HepG2 (cell line): ENCODE measurements around the gene KRTAP10-8. TPM values are rescaled to one million over a fixed set of nuclear protein-coding genes. Genes with fewer than 3 reads are reported as not detected.

Experiments
- ATAC-seq: fragments of 200-7000 bp; cut with Tn5 transposase; 3 replicates; pipeline ENCODE4 v1.9.1; 2020; ENCODE audit warnings: mild to moderate bottlenecking, moderate library complexity
- BruUV-seq: library from RNA; stranded (reverse); fragments of 400-500 nt; replicated peaks from 2 replicates; lab custom pipeline; 2021; lab: Mats Ljungman, UMichigan
- CTCF ChIA-PET: fragments of 300-600 bp; formaldehyde crosslinking; extraction: SDS; loops from one replicate; lab custom pipeline; 2021; ENCODE audit warnings: low total read pairs, inconsistent platforms, low intra/inter-chr PET ratio; lab: Yijun Ruan, JAX
- POLR2A ChIA-PET: fragments of 350-600 bp; sonication (Branson Sonifier 250); formaldehyde crosslinking; loops from one replicate; lab custom pipeline; 2020; ENCODE audit warnings: antibody characterized with exemption, inconsistent platforms; lab: Yijun Ruan, JAX
- DNase-seq: peaks from one replicate; pipeline ENCODE4 v3.0.0-alpha.2; 2015; ENCODE audit warnings: low spot score
- FAIRE-seq: peaks from 3 replicates; lab custom pipeline; 2011; peaks lifted over from hg19 to GRCh38; lab: Jason Lieb, UNC
- H2AFZ ChIP-seq: one replicate; pipeline ENCODE4 v1.6.1; 2011; ENCODE audit warnings: low read length, inconsistent platforms
- H3K27ac ChIP-seq: fragments of 300-600 bp; 3 replicates; pipeline ENCODE4 v1.8.0; 2011; ENCODE audit warnings: mixed run types, mild to moderate bottlenecking, mixed read lengths, low read length, inconsistent platforms; ENCODE audit not compliant: insufficient read depth; ENCODE audit errors: extremely low read length
- H3K27me3 ChIP-seq, 2 experiments: fragments of 200-600 bp in 1 of 2; 2 replicates in 1 of 2; 3 replicates in 1 of 2; pipeline versions ENCODE4 v1.6.0 to v1.8.0; 2011; ENCODE audit warnings: low read length in 2 of 2, mild to moderate bottlenecking in 2 of 2, moderate library complexity in 2 of 2, inconsistent platforms in 1 of 2; ENCODE audit not compliant: insufficient read depth in 2 of 2, control insufficient read depth in 1 of 2
- H3K36me3 ChIP-seq, 2 experiments: fragments of 200-600 bp in 1 of 2; replicated peaks in 1 of 2; 2 replicates in 1 of 2; 3 replicates in 1 of 2; pipeline versions ENCODE4 v1.5.1 to v1.8.0; 2011; ENCODE audit warnings: low read length in 2 of 2, inconsistent platforms in 1 of 2; ENCODE audit not compliant: insufficient read depth in 2 of 2, control insufficient read depth in 1 of 2
- H3K4me1 ChIP-seq: 2 replicates; pipeline ENCODE4 v1.5.1; 2012; ENCODE audit warnings: low read length, inconsistent platforms; ENCODE audit not compliant: insufficient read depth
- H3K4me2 ChIP-seq: 2 replicates; pipeline ENCODE4 v1.6.0; 2011; ENCODE audit warnings: low read depth, low read length, inconsistent platforms
- H3K4me3 ChIP-seq, 3 experiments: fragments of 200-600 bp in 1 of 3; sonication (generic), shearing (Covaris generic) in 1 of 3; replicated peaks in 1 of 3; 2 replicates each; pipeline ENCODE4 v1.5.1; 2011 to 2016; ENCODE audit warnings: low read length in 3 of 3, inconsistent platforms in 2 of 3, low read depth in 2 of 3, mild to moderate bottlenecking in 2 of 3, control low read depth in 1 of 3, mixed read lengths in 1 of 3; ENCODE audit not compliant: insufficient read depth in 1 of 3
- H3K79me2 ChIP-seq: one replicate; pipeline ENCODE4 v1.6.1; 2011; ENCODE audit warnings: low read length, inconsistent platforms; ENCODE audit not compliant: insufficient read depth
- H3K9ac ChIP-seq: 2 replicates; pipeline ENCODE4 v1.6.0; 2011; ENCODE audit warnings: mild to moderate bottlenecking, low read depth, low read length, inconsistent platforms; ENCODE audit not compliant: insufficient read depth
- H3K9me3 ChIP-seq: 2 replicates; pipeline ENCODE4 v1.5.1; 2012; ENCODE audit warnings: mild to moderate bottlenecking, low read length
- H4K20me1 ChIP-seq: 2 replicates; pipeline ENCODE4 v1.6.0; 2011; ENCODE audit warnings: inconsistent platforms, mild to moderate bottlenecking, low read length, moderate library complexity; ENCODE audit not compliant: insufficient read depth
- ATAD3A ChIP-seq: sonication (generic); formaldehyde crosslinking; IDR thresholded peaks from 2 replicates; pipeline ENCODE4 v1.4.0; 2020; ENCODE audit warnings: missing genetic modification reagents
- ATF7-NPFF ChIP-seq: sonication (generic); formaldehyde crosslinking; IDR thresholded peaks from 2 replicates; pipeline ENCODE4 v1.8.1; 2023; ENCODE audit warnings: mild to moderate bottlenecking, low read depth, missing genetic modification reagents, moderate library complexity
- CCAR2 ChIP-seq: fragments of 200-400 bp; formaldehyde crosslinking; optimal IDR thresholded peaks from 2 replicates; pipeline ENCODE3; 2018; ENCODE audit warnings: low read depth, mild to moderate bottlenecking, low read length, moderate library complexity
- CREM ChIP-seq, 2 experiments: sonication (generic) in 1 of 2; formaldehyde crosslinking in 1 of 2; IDR thresholded peaks; 2 replicates each; pipeline versions ENCODE4 v1.4.0 to v1.6.1; 2016 to 2020; ENCODE audit warnings: antibody characterized with exemption in 1 of 2, mild to moderate bottlenecking in 1 of 2, missing genetic modification reagents in 1 of 2
- KLF11 ChIP-seq: IDR thresholded peaks from 2 replicates; pipeline ENCODE4 v1.6.1; 2016; ENCODE audit warnings: missing compliant biosample characterization
- MEIS2 ChIP-seq: sonication (generic); formaldehyde crosslinking; IDR thresholded peaks from 2 replicates; pipeline ENCODE4 v1.9.0; 2021; ENCODE audit warnings: mild to moderate bottlenecking, missing genetic modification reagents
- NFKB2 ChIP-seq: sonication (generic); formaldehyde crosslinking; IDR thresholded peaks from 2 replicates; pipeline ENCODE4 v1.4.0; 2020; ENCODE audit warnings: missing genetic modification reagents, borderline replicate concordance
- RBM39 ChIP-seq: fragments of 200-400 bp; formaldehyde crosslinking; IDR thresholded peaks from one replicate; pipeline ENCODE4 v1.6.1; 2018; ENCODE audit warnings: antibody characterized with exemption, mild to moderate bottlenecking, low read depth, low read length; ENCODE audit not compliant: poor library complexity, severe bottlenecking
- SPEN ChIP-seq: sonication (generic); formaldehyde crosslinking; IDR thresholded peaks from 2 replicates; pipeline ENCODE4 v1.5.1; 2020; ENCODE audit warnings: low read depth, mild to moderate bottlenecking, missing genetic modification reagents
- ZNF558 ChIP-seq: sonication (generic); formaldehyde crosslinking; IDR thresholded peaks from 2 replicates; pipeline ENCODE4 v1.9.0; 2022; ENCODE audit warnings: mild to moderate bottlenecking, missing genetic modification reagents, borderline replicate concordance
- ZNF570 ChIP-seq: sonication (generic); formaldehyde crosslinking; IDR thresholded peaks from 2 replicates; pipeline ENCODE4 v1.4.0; 2020; ENCODE audit warnings: mild to moderate bottlenecking, missing genetic modification reagents, borderline replicate concordance
- ZNF605 ChIP-seq: sonication (generic); formaldehyde crosslinking; IDR thresholded peaks from 2 replicates; pipeline ENCODE4 v1.8.0; 2022; ENCODE audit warnings: mild to moderate bottlenecking, missing genetic modification reagents
- WGBS: methylation state at CpG from one replicate; pipeline ENCODE4 v1.1.6; 2017; ENCODE audit warnings: low lambda C conversion rate; 5-methylcytosine and 5-hydroxymethylcytosine counted together
- in situ Hi-C: cut with HindIII; loops from 2 replicates; pipeline ENCODE4 v1.10.0; 2017; ENCODE audit warnings: low pct_unique_long_range_greater_than_20kb; ENCODE audit not compliant: extremely low pct_ligation_motif_present
- intact Hi-C: fragments of 100-400 bp; cut with micrococcal nuclease; formaldehyde crosslinking; loops from one replicate; pipeline ENCODE4 v1.10.0; 2022; ENCODE audit not compliant: unreplicated experiment
- polyA plus RNA-seq, 8 experiments: library from polyadenylated mRNA; depleted of rRNA in 3 of 8; stranded (reverse) in 7 of 8; unstranded in 1 of 8; fragments of >200 nt; fragmentation: Illumina TruSeq in 4 of 8; extraction: Trizol in 4 of 8; gene quantifications; 2 replicates each; pipeline versions ENCODE4 v1.2.1 to v1.2.3, GENCODE V29; 2011 to 2016; ENCODE audit warnings: low read depth in 4 of 8, missing spikeins in 1 of 8, mixed read lengths in 1 of 8; ENCODE audit not compliant: insufficient read depth in 1 of 8
- total RNA-seq, 5 experiments: library from RNA; depleted of rRNA; stranded (reverse); fragments of >200 nt; fragmentation: Illumina TruSeq; extraction: Trizol; gene quantifications; 2 replicates each; pipeline ENCODE4 v1.2.3, GENCODE V29; 2016; ENCODE audit warnings: low read depth in 1 of 5
- TF ChIP-seq, protein P1 (sequence below): sonication (generic); formaldehyde crosslinking; IDR thresholded peaks from 2 replicates; pipeline ENCODE4 v1.5.0; 2020; ENCODE audit warnings: missing genetic modification reagents
- TF ChIP-seq, protein P2 (sequence below): IDR thresholded peaks from 2 replicates; pipeline ENCODE4 v1.6.1; 2016; ENCODE audit warnings: mild to moderate bottlenecking, missing biosample characterization, missing genetic modification reagents
- TF ChIP-seq, protein P3 (sequence below): sonication (generic); formaldehyde crosslinking; IDR thresholded peaks from 2 replicates; pipeline ENCODE4 v1.9.0; 2022; ENCODE audit warnings: low read depth, missing genetic modification reagents
- TF ChIP-seq, protein P4 (sequence below): sonication (generic); formaldehyde crosslinking; IDR thresholded peaks from 2 replicates; pipeline ENCODE4 v1.4.0; 2020; ENCODE audit warnings: mild to moderate bottlenecking, missing genetic modification reagents

KRTAP10-8 gene
- total and polyA plus RNA-seq, 2 of the 13 experiments (the other 11 are each of a cell fraction or from before 2014, with no cell fraction given): not detected

DNA sequence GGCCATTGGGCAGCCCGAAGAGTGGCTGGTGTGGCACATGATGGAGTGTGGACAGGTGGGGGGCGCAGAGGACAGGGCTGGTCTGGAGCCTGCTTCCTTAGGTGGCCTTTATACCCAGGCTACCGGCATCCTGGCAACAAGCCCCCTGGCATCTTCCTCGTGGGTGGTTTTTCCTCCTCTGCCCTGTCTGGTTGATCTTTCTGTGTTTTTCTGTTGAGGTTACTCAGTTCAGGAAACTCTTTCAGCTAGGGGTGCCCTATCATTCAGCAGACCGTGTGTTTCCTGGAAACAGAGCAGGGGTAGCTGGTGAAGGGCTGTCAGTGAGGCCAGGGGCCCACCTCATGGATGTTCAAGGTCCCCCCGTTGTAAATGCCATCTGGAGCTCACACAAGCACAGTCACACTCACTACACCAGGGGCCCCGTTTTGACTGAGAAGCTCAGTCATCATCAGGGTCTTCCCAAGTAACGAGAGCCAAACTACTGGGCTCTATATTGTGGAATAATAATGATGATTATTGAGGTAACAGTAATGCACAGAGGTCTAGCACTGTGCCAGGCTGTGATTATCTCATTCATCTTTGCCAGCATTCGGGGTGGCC, 42.8 kb downstream of the KRTAP10-8 start, which contains the start of gene KRTAP12-4:
TSS of gene KRTAP12-4 (minus strand) at position 84 of the 600 bp plus-strand sequence. CDS start at position 39, 45 bp downstream.
- no peak within 1 kb of the TSS for H3K4me2 ChIP-seq
- intact Hi-C loops (no loop called here), in situ Hi-C loops (no loop called here)
- H4K20me1 ChIP-seq: no peaks in the 10 kb centered on the region
- no peak within 1 kb of the TSS for H2AFZ ChIP-seq
- 18% methylated on average over 5 of the region's 9 CpGs for WGBS
- no peaks in the 10 kb centered on the region for H3K79me2 ChIP-seq
- ChIA-PET POLR2A (no interaction called here), CTCF (no interaction called here)
- peaks cover 4% of the 10 kb centered on the region; the same call in 1 of the 2 replicates for H3K9me3 ChIP-seq
- ATAC-seq (no peak), FAIRE-seq (no peak), DNase-seq (no peak)
- peaks cover 3 to 22% of the 10 kb centered on the region in 2 experiments; a peak in 3 of 5 replicates for H3K27me3 ChIP-seq
- H3K4me1 ChIP-seq: peaks cover 9% of the 10 kb centered on the region; the same call in 1 of the 2 replicates
- no peaks in the 10 kb centered on the region for H3K36me3 ChIP-seq
- H3K4me3 ChIP-seq: no peak within 1 kb of the TSS
- no peak within 1 kb of the TSS for H3K9ac ChIP-seq
- BruUV-seq: no TSS peak
- H3K27ac ChIP-seq: no peak within 1 kb of the TSS
- TF ChIP-seq, protein P1, sequence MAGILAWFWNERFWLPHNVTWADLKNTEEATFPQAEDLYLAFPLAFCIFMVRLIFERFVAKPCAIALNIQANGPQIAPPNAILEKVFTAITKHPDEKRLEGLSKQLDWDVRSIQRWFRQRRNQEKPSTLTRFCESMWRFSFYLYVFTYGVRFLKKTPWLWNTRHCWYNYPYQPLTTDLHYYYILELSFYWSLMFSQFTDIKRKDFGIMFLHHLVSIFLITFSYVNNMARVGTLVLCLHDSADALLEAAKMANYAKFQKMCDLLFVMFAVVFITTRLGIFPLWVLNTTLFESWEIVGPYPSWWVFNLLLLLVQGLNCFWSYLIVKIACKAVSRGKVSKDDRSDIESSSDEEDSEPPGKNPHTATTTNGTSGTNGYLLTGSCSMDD (CRISPR knock-in tag): no peak
- TF ChIP-seq CCAR2: no peak
- no peak for TF ChIP-seq ZNF605 (CRISPR knock-in tag)
- no peak for TF ChIP-seq SPEN
- TF ChIP-seq ATF7-NPFF (CRISPR knock-in tag): no peak
- no peak for TF ChIP-seq NFKB2
- TF ChIP-seq KLF11 (CRISPR knock-in tag): no peak
- no peak for TF ChIP-seq ATAD3A (CRISPR knock-in tag)
- no peak for TF ChIP-seq CREM (IDR thresholded peaks at IDR 0.05)
- TF ChIP-seq CREM (CRISPR knock-in tag; IDR thresholded peaks at IDR 0.05): no peak
- TF ChIP-seq MEIS2 (CRISPR knock-in tag): no peak
- no peak for TF ChIP-seq ZNF558 (CRISPR knock-in tag)
- TF ChIP-seq RBM39: no peak
- TF ChIP-seq, protein P2, sequence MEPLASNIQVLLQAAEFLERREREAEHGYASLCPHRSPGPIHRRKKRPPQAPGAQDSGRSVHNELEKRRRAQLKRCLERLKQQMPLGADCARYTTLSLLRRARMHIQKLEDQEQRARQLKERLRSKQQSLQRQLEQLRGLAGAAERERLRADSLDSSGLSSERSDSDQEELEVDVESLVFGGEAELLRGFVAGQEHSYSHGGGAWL: no peak
- TF ChIP-seq, protein P3, sequence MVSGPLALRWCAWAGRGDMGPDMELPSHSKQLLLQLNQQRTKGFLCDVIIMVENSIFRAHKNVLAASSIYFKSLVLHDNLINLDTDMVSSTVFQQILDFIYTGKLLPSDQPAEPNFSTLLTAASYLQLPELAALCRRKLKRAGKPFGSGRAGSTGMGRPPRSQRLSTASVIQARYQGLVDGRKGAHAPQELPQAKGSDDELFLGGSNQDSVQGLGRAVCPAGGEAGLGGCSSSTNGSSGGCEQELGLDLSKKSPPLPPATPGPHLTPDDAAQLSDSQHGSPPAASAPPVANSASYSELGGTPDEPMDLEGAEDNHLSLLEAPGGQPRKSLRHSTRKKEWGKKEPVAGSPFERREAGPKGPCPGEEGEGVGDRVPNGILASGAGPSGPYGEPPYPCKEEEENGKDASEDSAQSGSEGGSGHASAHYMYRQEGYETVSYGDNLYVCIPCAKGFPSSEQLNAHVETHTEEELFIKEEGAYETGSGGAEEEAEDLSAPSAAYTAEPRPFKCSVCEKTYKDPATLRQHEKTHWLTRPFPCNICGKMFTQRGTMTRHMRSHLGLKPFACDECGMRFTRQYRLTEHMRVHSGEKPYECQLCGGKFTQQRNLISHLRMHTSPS: no peak
- TF ChIP-seq, protein P4, sequence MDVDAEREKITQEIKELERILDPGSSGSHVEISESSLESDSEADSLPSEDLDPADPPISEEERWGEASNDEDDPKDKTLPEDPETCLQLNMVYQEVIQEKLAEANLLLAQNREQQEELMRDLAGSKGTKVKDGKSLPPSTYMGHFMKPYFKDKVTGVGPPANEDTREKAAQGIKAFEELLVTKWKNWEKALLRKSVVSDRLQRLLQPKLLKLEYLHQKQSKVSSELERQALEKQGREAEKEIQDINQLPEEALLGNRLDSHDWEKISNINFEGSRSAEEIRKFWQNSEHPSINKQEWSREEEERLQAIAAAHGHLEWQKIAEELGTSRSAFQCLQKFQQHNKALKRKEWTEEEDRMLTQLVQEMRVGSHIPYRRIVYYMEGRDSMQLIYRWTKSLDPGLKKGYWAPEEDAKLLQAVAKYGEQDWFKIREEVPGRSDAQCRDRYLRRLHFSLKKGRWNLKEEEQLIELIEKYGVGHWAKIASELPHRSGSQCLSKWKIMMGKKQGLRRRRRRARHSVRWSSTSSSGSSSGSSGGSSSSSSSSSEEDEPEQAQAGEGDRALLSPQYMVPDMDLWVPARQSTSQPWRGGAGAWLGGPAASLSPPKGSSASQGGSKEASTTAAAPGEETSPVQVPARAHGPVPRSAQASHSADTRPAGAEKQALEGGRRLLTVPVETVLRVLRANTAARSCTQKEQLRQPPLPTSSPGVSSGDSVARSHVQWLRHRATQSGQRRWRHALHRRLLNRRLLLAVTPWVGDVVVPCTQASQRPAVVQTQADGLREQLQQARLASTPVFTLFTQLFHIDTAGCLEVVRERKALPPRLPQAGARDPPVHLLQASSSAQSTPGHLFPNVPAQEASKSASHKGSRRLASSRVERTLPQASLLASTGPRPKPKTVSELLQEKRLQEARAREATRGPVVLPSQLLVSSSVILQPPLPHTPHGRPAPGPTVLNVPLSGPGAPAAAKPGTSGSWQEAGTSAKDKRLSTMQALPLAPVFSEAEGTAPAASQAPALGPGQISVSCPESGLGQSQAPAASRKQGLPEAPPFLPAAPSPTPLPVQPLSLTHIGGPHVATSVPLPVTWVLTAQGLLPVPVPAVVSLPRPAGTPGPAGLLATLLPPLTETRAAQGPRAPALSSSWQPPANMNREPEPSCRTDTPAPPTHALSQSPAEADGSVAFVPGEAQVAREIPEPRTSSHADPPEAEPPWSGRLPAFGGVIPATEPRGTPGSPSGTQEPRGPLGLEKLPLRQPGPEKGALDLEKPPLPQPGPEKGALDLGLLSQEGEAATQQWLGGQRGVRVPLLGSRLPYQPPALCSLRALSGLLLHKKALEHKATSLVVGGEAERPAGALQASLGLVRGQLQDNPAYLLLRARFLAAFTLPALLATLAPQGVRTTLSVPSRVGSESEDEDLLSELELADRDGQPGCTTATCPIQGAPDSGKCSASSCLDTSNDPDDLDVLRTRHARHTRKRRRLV (CRISPR knock-in tag): no peak
- no peak for TF ChIP-seq ZNF570 (CRISPR knock-in tag)
